Right atrium auricular region (tissue), 2 donors: ENCODE data around the gene ARF5. TPM values are rescaled to one million over a fixed set of nuclear protein-coding genes. Genes with fewer than 3 reads are reported as not detected.

ENCODE experiments used
- DNase-seq: peaks from one replicate; pipeline ENCODE4 v3.0.0-alpha.2; 2019; ENCODE audit warnings: low spot score
- H3K27ac ChIP-seq, 2 donors: fragments of 200-600 bp; sonication (generic); 1 replicate in 1 of 2; 2 replicates in 1 of 2; pipeline ENCODE4 v1.5.1; 2016 to 2019
- H3K27me3 ChIP-seq, 2 donors: fragments of 200-600 bp; sonication (generic); one replicate each; pipeline versions ENCODE4 v1.5.1 to v1.6.0; 2017 to 2019
- H3K36me3 ChIP-seq: fragments of 200-600 bp; sonication (generic); one replicate; pipeline ENCODE4 v1.5.1; 2016
- H3K4me1 ChIP-seq, 2 donors: fragments of 200-600 bp; sonication (generic); one replicate each; pipeline versions ENCODE4 v1.5.1 to v1.6.0; 2017 to 2019
- H3K4me3 ChIP-seq, 2 donors: fragments of 200-600 bp; sonication (generic); 1 replicate in 1 of 2; 2 replicates in 1 of 2; pipeline ENCODE4 v1.5.1; 2017 to 2019; ENCODE audit warnings: mild to moderate bottlenecking in 1 of 2, moderate library complexity in 1 of 2
- H3K9me3 ChIP-seq, 2 donors: fragments of 200-600 bp; sonication (generic); one replicate each; pipeline ENCODE4 v1.5.1; 2019
- total RNA-seq, 2 donors: library from RNA; depleted of rRNA; stranded (reverse); fragments of >200 nt; gene quantifications; one replicate each; pipeline ENCODE4 v1.1.0, GENCODE V29; 2016
- TF ChIP-seq, protein P1 (sequence below), 2 donors: fragments of 200-600 bp; sonication (generic); IDR thresholded peaks; one replicate each; pipeline ENCODE4 v1.5.1; 2019; ENCODE audit warnings: antibody characterized with exemption in 2 of 2

The ARF5 gene
- total RNA-seq, 2 donors from 2014 or later, result 127 to 146 TPM

- H3K9me3 ChIP-seq, result no peaks in the 10 kb centered on the region
- no peaks in the 10 kb centered on the region for H3K36me3 ChIP-seq
- no peak within 1 kb of the TSS for H3K27ac ChIP-seq
- DNase-seq, result no peak
- TF ChIP-seq, protein P1, sequence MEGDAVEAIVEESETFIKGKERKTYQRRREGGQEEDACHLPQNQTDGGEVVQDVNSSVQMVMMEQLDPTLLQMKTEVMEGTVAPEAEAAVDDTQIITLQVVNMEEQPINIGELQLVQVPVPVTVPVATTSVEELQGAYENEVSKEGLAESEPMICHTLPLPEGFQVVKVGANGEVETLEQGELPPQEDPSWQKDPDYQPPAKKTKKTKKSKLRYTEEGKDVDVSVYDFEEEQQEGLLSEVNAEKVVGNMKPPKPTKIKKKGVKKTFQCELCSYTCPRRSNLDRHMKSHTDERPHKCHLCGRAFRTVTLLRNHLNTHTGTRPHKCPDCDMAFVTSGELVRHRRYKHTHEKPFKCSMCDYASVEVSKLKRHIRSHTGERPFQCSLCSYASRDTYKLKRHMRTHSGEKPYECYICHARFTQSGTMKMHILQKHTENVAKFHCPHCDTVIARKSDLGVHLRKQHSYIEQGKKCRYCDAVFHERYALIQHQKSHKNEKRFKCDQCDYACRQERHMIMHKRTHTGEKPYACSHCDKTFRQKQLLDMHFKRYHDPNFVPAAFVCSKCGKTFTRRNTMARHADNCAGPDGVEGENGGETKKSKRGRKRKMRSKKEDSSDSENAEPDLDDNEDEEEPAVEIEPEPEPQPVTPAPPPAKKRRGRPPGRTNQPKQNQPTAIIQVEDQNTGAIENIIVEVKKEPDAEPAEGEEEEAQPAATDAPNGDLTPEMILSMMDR (IDR thresholded peaks at IDR 0.05), result no peak
- no peaks in the 10 kb centered on the region for H3K4me1 ChIP-seq
- no peak within 1 kb of the TSS for H3K4me3 ChIP-seq
- H3K27me3 ChIP-seq, result no peaks in the 10 kb centered on the region
Observed at GRCh38 chr7:127618042-127618441, 29.8 kb downstream of the ARF5 start, which contains the start of gene PAX4. PAX4 (minus strand) TSS chr7:127618142; CDS start chr7:127615928, 2,214 bp downstream.

DNA sequence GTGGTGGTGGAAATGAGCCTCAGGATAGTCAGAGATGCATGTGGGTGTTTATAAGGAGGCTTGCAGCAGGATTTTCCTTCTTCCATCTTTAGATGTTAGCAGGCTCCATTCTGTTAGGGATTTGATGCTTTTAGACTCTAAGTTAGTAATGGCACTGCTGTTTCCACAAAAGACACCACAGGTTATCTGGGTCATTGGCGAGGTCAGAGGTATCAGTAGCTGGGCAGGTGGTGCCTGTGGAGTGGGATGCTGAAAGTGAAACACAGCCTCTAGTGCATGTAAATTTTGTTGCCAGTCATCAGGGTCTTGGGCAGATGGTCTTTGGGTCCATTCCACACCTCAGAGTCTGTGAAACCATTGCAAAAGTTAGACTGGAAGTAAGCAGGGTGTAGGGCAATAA, 30.6 kb downstream of the ARF5 start:
- Histone ChIP-seq H3K9me3 (no peaks in the 10 kb centered on the region), H3K4me3 (no peak overlapping the region), H3K4me1 (no peaks in the 10 kb centered on the region), H3K27me3 (no peaks in the 10 kb centered on the region), H3K27ac (no peak overlapping the region), H3K36me3 (no peaks in the 10 kb centered on the region)
- TF ChIP-seq, protein P1 (IDR thresholded peaks at IDR 0.05), result no peak
- DNase-seq, result no peak

GRCh38 chr7:127619681-127620405, 31.6 kb downstream of the ARF5 start:
- Histone ChIP-seq H3K4me1 (no peaks in the 10 kb centered on the region), H3K27me3 (no peaks in the 10 kb centered on the region)
- no peak for DNase-seq

DNA sequence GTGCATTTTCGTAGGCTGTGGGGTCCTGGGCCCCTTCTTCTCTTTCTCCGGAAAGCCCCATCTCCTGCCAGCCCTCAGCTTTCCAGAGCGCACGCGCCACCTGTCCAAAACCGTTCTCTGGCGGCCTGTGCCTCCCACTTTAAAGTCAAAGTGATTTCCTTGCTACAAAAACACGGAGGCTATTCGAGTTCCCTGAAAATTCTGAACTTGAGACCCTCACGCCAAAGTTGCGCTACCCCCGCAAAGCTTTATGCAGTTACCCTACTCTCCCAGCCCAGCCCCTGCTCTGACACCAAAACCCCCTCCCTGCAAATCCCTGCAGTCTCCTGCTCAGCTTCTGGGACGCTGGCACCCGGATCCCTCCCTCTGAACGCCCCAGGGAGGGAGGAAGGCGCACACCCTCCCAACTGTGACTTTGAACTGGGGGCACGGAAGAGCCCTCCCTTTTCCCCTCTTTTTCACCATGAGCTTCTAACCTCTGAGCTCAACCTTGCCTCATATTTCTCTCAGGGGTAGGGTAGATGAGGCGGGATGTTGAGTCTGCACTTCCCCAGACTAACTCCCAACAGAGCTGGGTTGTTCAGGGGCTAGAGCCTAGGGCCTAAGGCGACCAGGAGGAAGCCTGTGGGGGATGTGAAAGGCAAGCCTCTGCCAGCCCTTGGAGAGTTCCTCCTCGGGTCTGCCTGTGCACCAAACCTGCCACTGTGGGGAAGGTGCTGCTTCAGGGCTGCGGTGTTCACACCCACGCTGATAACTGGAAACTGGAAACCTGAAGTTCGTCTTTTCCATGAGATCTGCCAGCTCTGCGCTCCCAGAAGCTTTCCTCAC, 32.4 kb downstream of the ARF5 start:
- H3K36me3 ChIP-seq, result no peaks in the 10 kb centered on the region
- TF ChIP-seq, protein P1 (IDR thresholded peaks at IDR 0.05), result no peak
- H3K27ac ChIP-seq, result no peak overlapping the region
- no peaks in the 10 kb centered on the region for H3K9me3 ChIP-seq
- H3K4me1 ChIP-seq, result no peaks in the 10 kb centered on the region
- no peak for DNase-seq
- H3K27me3 ChIP-seq, result no peaks in the 10 kb centered on the region
- no peak overlapping the region for H3K4me3 ChIP-seq

More at GRCh38 chr7:127619681-127620405, 31.6 kb downstream of the ARF5 start:
- H3K36me3 ChIP-seq, result no peaks in the 10 kb centered on the region
- H3K4me3 ChIP-seq, result no peak overlapping the region
- H3K27ac ChIP-seq, result no peak overlapping the region
- TF ChIP-seq, protein P1 (IDR thresholded peaks at IDR 0.05), result no peak
- H3K9me3 ChIP-seq, result no peaks in the 10 kb centered on the region

DNA sequence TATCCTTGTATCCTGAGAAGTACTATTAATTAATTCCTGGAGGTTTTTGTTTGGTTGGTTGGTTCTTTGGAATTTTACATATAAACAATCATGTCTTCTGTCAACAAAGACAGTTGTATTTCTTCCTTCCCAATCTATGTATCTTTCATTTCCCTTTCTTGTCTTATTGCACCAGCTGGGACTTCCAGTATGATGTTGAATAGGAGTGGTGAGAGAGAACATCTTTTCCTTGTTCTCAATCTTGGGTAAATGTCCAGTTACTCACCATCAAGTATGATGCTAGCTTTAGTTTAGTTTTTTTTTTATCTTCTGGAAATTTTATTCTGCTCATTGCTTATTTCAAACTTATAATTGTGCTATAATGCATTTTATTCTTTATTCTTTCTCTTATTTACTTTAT, 37.1 kb downstream of the ARF5 start:
- TF ChIP-seq, protein P1 (IDR thresholded peaks at IDR 0.05), result no peak
- H3K9me3 ChIP-seq, result no peaks in the 10 kb centered on the region
- no peaks in the 10 kb centered on the region for H3K36me3 ChIP-seq
- H3K4me3 ChIP-seq, result no peak overlapping the region
- H3K27me3 ChIP-seq, result no peaks in the 10 kb centered on the region
- H3K4me1 ChIP-seq, result no peaks in the 10 kb centered on the region
- H3K27ac ChIP-seq, result no peak overlapping the region
- DNase-seq, result no peak
